ENCODE data around the gene CTNNA2.

CTNNA2 gene

DNA sequence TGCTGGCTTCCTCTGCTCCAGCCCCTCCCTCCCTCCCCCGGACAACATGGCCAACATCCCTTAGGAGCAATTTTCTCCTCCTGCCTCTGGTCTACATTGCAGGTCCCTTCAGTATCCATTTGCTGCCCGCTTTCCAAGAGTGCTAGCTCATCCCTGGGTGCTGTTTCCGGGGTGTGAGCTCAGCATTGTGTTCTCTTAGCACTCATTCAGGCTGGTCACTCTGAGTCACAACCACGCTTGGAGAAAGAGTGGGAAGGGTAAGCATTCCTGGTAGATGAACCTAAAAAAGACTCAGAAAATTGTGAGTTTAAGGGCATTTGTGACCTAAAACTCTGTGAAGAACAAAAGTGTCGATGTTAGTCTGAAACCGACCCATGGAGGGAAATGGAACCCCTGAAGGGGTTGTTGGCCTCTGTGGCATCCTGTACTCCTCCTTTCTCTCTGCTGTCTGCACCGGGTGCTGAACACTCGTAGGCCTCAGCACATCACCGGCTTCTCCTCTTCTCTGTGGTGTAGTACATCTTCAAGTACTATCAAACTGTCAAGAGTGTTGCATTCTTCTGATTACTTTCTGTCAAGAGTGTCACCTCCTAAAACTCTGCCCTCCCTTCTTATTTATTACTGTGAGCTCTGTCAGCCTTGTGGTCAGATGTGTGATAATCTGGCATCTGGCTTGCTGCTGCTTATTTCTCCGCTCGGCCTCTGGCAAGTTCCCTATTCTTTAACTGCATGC, 73.0 kb downstream of the CTNNA2 start:
- Mint-ChIP-seq H3K4me1 (no peaks in the 10 kb centered on the region), H3K9me3 (peaks cover 11% of the 10 kb centered on the region), H3K4me3 (no peak overlapping the region), H3K36me3 (ENCODE audit: low read depth) (no peaks in the 10 kb centered on the region), H3K27ac (no peak overlapping the region), H3K27me3 (no peaks in the 10 kb centered on the region)
- no peak for ATAC-seq
- no peak for DNase-seq

DNA sequence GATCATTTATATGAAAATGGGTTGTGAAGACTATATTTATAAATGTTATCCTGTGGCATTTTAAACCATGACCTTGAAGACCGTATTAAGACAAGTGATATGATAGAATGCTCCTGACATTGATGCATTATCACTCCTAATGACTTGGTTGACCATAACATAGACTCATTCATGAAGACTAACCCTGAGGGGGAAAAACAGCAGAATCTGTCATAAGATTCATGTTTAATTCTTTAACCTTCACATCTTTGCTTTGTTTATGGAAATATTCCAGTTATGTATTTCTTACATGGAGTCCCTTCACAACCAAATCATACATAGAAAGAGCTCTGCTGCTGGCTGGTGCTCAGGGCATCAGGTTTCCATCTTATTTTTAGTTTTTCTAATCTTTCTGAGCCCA, 78.4 kb downstream of the CTNNA2 start:
- H3K4me1 Mint-ChIP-seq: no peaks in the 10 kb centered on the region
- H3K27ac Mint-ChIP-seq: no peak overlapping the region
- no peak for ATAC-seq
- H3K36me3 Mint-ChIP-seq (ENCODE audit: low read depth): no peaks in the 10 kb centered on the region
- peaks cover 11% of the 10 kb centered on the region for H3K9me3 Mint-ChIP-seq
- no peak for DNase-seq
- H3K4me3 Mint-ChIP-seq: no peak overlapping the region
- no peaks in the 10 kb centered on the region for H3K27me3 Mint-ChIP-seq

DNA sequence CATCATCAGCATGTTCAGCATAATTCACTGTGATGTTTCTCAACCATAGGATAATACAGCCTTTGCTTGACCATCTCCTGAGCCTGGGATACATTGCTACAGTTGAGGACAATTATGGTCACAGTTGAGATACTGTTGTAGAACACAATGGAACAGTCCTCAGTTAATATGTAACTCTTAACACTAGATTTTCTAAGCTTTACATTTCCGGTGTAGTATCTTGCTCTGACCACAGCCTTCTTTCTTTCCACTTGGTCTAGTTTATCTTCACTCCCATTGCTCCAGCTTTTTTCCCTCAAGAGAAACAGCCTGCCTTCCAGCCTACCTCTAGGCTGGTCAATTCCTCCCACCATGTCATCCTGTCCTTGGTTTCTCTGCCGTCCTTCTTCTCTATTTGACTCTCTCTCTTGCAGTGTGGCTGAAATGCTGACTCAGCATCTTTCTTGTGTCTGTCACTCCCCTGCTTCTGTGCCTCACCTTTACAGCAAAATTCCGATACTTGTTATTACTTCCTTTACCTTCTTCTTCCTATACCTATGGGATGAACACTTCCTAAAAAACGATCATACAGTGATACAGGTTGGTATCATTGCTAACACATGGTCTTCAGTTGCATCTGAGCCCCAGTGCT, 80.5 kb downstream of the CTNNA2 start:
- Mint-ChIP-seq H3K4me1 (no peaks in the 10 kb centered on the region), H3K27ac (no peak overlapping the region), H3K27me3 (no peaks in the 10 kb centered on the region), H3K4me3 (no peak overlapping the region), H3K9me3 (no peaks in the 10 kb centered on the region), H3K36me3 (ENCODE audit: low read depth) (no peaks in the 10 kb centered on the region)
- ATAC-seq: no peak
- no peak for DNase-seq

DNA sequence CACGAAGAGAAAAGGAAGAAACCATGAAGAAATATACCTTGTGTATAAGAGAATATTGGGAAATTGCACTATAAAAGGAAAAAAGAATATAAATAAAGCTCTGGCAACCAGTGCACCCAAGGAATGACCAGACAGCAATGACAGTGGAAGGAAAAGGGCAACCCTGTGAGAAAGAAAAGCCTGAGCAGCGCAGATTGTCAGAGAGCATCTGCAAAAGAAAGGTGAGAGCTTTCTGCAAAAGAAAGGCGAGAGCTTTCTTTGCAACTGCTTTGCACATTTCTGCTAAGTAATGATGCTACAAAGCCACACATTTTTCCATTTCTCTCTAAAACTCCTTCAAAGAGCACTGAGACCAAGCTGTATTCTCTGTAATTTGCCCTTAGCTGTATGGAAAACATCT, 83.6 kb downstream of the CTNNA2 start:
- Mint-ChIP-seq H3K9me3 (peaks cover 4% of the 10 kb centered on the region), H3K27me3 (no peaks in the 10 kb centered on the region), H3K36me3 (ENCODE audit: low read depth) (no peaks in the 10 kb centered on the region), H3K4me3 (no peak overlapping the region), H3K4me1 (no peaks in the 10 kb centered on the region), H3K27ac (no peak overlapping the region)
- DNase-seq (no peak), ATAC-seq (no peak)

DNA sequence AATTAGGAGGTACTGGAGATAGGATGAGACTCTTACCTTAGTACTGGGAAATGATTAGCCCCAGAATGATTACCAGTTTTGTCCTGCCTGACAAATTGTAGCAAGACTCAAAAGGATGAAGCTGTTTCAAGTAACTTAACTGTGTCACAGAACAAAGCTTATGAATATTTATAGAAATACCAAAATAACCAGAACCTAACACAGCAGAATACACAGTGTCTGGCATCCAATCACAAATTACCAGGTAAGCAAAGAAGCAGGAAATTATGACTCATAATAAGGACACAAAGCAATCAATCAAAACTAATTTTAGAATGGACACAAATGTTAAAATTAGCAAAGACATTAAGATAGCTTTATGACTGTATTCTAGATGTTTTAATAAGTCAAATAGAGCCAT, 91.9 kb downstream of the CTNNA2 start:
- no peaks in the 10 kb centered on the region for H3K36me3 Mint-ChIP-seq (ENCODE audit: low read depth)
- H3K4me1 Mint-ChIP-seq: no peaks in the 10 kb centered on the region
- no peak overlapping the region for H3K4me3 Mint-ChIP-seq
- no peak overlapping the region for H3K27ac Mint-ChIP-seq
- peaks cover 5% of the 10 kb centered on the region for H3K9me3 Mint-ChIP-seq
- DNase-seq (no peak), ATAC-seq (no peak)
- no peaks in the 10 kb centered on the region for H3K27me3 Mint-ChIP-seq

DNA sequence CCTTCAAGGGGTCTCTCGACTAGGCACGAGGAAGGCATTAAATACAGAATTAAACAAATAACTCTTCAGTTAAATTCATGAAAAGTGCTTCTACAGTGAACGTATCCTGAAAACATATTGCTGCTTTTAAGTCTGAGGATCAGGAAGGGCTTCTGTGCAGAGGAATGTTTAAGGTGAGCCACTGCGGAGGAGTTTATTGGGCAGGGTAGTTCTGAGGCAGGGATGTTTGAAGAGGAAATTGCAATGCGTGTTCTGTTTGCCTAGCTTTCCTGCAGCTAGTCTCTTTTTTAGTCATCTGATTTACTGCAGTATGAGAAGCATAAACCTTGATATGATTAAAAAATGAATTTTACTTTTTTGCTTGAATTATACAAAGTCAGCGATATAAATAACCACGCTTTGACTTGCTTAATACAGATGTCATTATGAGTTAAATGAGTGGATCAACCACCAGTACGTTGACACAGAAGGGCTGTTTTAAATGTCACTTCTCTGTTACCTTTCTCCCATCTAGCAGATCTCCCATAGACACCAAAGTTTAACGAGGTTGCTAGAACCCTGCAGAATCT, 98.7 kb downstream of the CTNNA2 start:
- no peak overlapping the region for H3K27ac Mint-ChIP-seq
- H3K27me3 Mint-ChIP-seq: no peaks in the 10 kb centered on the region
- H3K9me3 Mint-ChIP-seq: peaks cover 15% of the 10 kb centered on the region
- no peaks in the 10 kb centered on the region for H3K4me1 Mint-ChIP-seq
- H3K36me3 Mint-ChIP-seq (ENCODE audit: low read depth): no peaks in the 10 kb centered on the region
- no peak for DNase-seq
- H3K4me3 Mint-ChIP-seq: no peak overlapping the region
- ATAC-seq: no peak

DNA sequence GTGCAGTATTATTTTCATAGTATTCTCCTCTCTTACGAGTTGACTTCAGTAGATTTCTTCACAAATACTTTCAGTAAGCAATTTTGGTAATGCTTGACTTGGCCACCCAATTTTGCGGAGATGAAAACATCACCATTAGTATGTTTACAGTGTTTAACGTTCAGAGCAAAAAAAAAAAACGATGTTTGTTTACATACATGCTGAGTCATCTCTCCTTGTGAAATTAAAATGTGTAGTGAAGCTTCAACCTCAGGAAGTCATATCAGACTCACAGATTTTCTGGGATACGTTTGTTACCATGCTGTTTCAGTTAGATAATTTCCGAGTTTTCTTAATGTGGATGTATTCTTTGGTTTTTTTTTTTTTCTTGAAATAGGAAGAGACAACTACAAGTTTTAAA, 100.1 kb downstream of the CTNNA2 start:
- no peaks in the 10 kb centered on the region for H3K27me3 Mint-ChIP-seq
- DNase-seq: no peak
- H3K36me3 Mint-ChIP-seq (ENCODE audit: low read depth): no peaks in the 10 kb centered on the region
- ATAC-seq: no peak
- no peaks in the 10 kb centered on the region for H3K4me1 Mint-ChIP-seq
- no peak overlapping the region for H3K4me3 Mint-ChIP-seq
- H3K27ac Mint-ChIP-seq: no peak overlapping the region
- H3K9me3 Mint-ChIP-seq: peaks cover 24% of the 10 kb centered on the region

DNA sequence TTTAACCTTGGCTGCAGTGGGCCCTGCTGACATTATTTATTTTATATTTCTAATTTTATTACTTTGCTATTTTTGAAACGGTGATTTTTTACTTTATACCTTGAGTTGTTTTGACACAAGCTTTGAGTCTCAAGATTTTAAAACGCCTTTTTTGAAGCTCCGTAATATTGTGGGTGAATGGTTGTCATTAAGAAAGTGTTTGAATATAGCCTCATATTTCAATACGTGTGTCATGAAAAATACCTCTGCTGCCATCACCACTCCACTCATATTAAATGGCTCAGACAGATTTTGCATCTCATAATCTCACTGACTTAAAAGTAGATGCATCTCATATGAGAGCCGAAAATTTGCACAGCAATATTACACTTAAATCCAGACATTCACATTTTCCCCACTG, 106.6 kb downstream of the CTNNA2 start:
- H3K27me3 Mint-ChIP-seq: no peaks in the 10 kb centered on the region
- H3K4me1 Mint-ChIP-seq: no peaks in the 10 kb centered on the region
- DNase-seq (no peak), ATAC-seq (no peak)
- no peak overlapping the region for H3K27ac Mint-ChIP-seq
- H3K4me3 Mint-ChIP-seq: no peak overlapping the region
- H3K36me3 Mint-ChIP-seq (ENCODE audit: low read depth): no peaks in the 10 kb centered on the region
- H3K9me3 Mint-ChIP-seq: peaks cover 16% of the 10 kb centered on the region

DNA sequence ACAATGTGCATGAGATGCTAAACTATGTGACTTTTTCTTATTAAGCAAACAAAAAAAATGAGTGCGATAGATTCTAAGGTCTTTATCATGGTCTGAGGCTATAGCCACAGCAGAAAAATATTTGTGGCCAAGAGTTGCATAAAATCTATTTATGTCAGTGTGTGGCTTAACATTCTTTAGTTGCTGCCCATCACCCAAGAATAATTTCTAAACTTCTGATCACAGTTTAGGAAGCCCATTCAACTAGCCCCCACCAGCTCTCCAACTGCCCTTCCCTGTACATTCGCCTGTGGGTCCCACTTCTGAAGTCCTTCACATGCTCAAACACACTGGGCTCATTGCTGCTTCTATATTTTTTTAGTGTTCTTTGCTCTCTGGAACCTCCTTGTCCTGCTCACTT, 107.1 kb downstream of the CTNNA2 start:
- DNase-seq (no peak), ATAC-seq (no peak)
- no peaks in the 10 kb centered on the region for H3K4me1 Mint-ChIP-seq
- no peak overlapping the region for H3K27ac Mint-ChIP-seq
- H3K9me3 Mint-ChIP-seq: peaks cover 16% of the 10 kb centered on the region
- H3K4me3 Mint-ChIP-seq: no peak overlapping the region
- H3K27me3 Mint-ChIP-seq: no peaks in the 10 kb centered on the region
- H3K36me3 Mint-ChIP-seq (ENCODE audit: low read depth): no peaks in the 10 kb centered on the region

DNA sequence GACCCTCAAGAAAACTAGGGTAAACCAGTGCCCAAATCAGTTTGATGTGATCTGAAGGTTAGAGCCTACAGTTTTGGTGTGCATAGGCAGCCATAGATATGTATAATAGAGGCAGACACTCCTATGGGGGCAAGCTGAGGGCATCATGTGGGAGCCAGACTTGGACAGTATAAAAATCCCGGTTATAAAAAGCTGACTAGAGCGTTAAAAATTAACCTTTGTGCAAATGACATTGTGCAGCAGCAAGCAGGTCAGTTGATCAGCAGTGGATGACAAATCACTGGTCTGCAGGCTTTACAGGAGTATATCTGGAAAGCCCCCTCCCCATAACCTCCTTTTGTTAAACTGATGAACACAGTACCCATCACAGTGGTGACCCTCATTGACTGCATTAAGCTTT, 107.8 kb downstream of the CTNNA2 start:
- ATAC-seq (no peak), DNase-seq (no peak)
- Mint-ChIP-seq H3K27me3 (no peaks in the 10 kb centered on the region), H3K9me3 (peaks cover 16% of the 10 kb centered on the region), H3K27ac (no peak overlapping the region), H3K36me3 (ENCODE audit: low read depth) (no peaks in the 10 kb centered on the region), H3K4me3 (no peak overlapping the region), H3K4me1 (no peaks in the 10 kb centered on the region)

DNA sequence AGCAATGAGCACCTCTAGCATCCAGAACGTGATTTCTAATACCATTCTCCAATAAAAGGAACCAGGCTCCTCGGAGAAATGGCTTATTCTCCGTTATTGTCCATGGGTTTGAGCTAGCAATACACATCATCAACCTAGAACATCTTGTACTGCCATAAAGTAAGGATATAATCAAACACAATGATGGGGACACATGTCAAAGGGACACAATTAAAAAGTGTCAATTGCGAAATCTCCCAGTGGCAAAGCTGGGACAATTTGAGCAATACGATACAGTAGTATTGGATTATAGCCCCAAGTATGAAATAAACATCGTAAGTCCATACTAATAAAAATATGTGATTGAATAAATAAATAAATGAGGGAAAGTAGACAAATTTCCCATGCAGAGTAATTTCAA, 108.4 kb downstream of the CTNNA2 start:
- Mint-ChIP-seq H3K9me3 (peaks cover 19% of the 10 kb centered on the region), H3K4me1 (no peaks in the 10 kb centered on the region), H3K36me3 (ENCODE audit: low read depth) (no peaks in the 10 kb centered on the region), H3K27ac (no peak overlapping the region), H3K4me3 (no peak overlapping the region), H3K27me3 (no peaks in the 10 kb centered on the region)
- ATAC-seq (no peak), DNase-seq (no peak)

DNA sequence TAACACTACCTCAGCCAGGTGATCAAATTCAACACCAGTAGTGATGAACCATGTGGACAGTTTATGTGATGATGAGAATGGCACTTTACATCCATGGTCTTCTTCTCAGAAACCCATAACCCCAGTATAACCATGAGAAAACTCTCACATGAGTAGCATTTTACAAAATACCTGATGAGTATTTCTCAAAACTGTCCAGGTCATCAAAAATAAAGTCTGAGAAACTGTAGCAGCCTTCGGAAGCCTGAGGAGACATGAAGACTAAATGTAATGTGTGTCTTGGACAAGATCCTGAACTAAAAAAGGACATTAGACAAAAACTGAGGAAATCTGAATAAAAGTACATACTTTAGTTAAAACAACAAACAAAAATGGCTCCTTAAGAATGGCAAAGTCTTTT, 108.9 kb downstream of the CTNNA2 start:
- H3K4me1 Mint-ChIP-seq: no peaks in the 10 kb centered on the region
- no peak for DNase-seq
- H3K27me3 Mint-ChIP-seq: no peaks in the 10 kb centered on the region
- H3K4me3 Mint-ChIP-seq: no peak overlapping the region
- no peak for ATAC-seq
- H3K36me3 Mint-ChIP-seq (ENCODE audit: low read depth): no peaks in the 10 kb centered on the region
- H3K9me3 Mint-ChIP-seq: peaks cover 23% of the 10 kb centered on the region
- no peak overlapping the region for H3K27ac Mint-ChIP-seq

DNA sequence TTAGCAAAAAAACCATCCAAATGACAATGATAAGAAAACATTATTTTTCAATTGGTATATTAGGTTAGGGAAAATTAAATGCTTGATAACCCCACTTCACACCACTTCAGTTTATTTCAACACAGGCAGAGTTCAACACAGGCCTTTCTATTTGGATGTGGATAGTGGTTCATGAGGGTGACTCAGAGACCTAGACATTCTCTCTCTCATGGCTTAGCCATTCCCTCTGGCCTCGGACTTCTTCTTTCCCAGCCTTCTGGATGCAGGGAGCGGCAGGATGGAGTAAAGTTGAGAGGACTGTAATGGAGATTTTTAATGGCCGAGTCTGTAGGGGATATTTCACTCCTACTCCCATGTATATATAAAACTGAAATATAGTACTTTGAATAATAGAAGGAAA, 109.7 kb downstream of the CTNNA2 start:
- DNase-seq (no peak), ATAC-seq (no peak)
- H3K4me3 Mint-ChIP-seq: no peak overlapping the region
- H3K9me3 Mint-ChIP-seq: peaks cover 18% of the 10 kb centered on the region
- H3K4me1 Mint-ChIP-seq: no peaks in the 10 kb centered on the region
- H3K27ac Mint-ChIP-seq: no peak overlapping the region
- H3K36me3 Mint-ChIP-seq (ENCODE audit: low read depth): no peaks in the 10 kb centered on the region
- no peaks in the 10 kb centered on the region for H3K27me3 Mint-ChIP-seq

DNA sequence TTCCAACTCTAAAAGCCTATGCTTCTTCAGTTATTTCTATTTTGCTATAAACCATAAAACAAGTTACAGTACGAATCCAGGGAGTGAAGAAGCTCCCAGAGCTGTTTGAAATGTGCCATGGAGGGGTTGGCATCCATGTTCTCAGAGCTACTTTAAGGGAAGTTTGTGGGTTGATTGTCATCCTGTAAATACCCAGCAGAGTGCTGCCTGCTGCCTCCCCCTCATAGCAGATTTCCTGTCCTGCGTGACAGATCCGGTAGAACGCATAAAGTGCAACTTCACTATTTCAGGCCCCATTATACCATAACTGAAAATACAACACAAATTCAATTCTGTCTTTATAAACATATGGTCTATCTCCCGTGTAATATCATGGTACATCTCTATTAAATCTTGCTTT, 114.4 kb downstream of the CTNNA2 start:
- Mint-ChIP-seq H3K4me1 (no peaks in the 10 kb centered on the region), H3K27me3 (no peaks in the 10 kb centered on the region), H3K36me3 (ENCODE audit: low read depth) (no peaks in the 10 kb centered on the region), H3K9me3 (peaks cover 6% of the 10 kb centered on the region), H3K27ac (no peak overlapping the region), H3K4me3 (no peak overlapping the region)
- ATAC-seq (no peak), DNase-seq (no peak)

DNA sequence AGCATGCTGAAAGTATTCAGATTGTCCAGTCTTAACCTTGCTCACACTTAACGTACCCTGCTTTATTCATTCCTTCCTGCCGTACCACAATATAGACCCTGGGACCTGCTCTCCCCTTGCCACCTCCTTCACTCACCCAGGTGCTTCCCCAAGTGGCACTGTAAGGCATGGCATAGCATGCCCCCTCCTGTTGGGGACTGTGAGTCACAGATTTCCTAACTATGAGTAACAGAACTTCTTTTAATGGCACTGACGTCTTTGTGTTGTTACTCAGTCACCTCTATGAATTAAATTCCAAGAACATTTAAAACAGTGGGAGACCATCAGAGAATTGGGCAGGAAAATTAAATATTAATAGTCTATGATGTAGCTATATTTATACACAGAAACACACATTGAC, 117.2 kb downstream of the CTNNA2 start:
- DNase-seq (no peak), ATAC-seq (no peak)
- no peak overlapping the region for H3K4me3 Mint-ChIP-seq
- peaks cover 13% of the 10 kb centered on the region for H3K9me3 Mint-ChIP-seq
- no peaks in the 10 kb centered on the region for H3K27me3 Mint-ChIP-seq
- no peaks in the 10 kb centered on the region for H3K4me1 Mint-ChIP-seq
- no peaks in the 10 kb centered on the region for H3K36me3 Mint-ChIP-seq (ENCODE audit: low read depth)
- no peak overlapping the region for H3K27ac Mint-ChIP-seq
